Forelimb muscle (tissue), 1 donor: ENCODE data around the gene IGSF23. TPM values are rescaled to one million over a fixed set of nuclear protein-coding genes. Genes with fewer than 3 reads are reported as not detected.

Experiments
- DNase-seq: peaks from one replicate; pipeline ENCODE4 v3.0.0-alpha.2; 2013; ENCODE audit warnings: low read depth
- polyA plus RNA-seq: library from polyadenylated mRNA; unstranded; fragments of 120-200 nt; gene quantifications from one replicate; pipeline ENCODE4 v1.2.1, GENCODE V29; 2013; ENCODE audit not compliant: insufficient read length

The IGSF23 gene
- polyA plus RNA-seq, 1 donor, result not detected

DNA sequence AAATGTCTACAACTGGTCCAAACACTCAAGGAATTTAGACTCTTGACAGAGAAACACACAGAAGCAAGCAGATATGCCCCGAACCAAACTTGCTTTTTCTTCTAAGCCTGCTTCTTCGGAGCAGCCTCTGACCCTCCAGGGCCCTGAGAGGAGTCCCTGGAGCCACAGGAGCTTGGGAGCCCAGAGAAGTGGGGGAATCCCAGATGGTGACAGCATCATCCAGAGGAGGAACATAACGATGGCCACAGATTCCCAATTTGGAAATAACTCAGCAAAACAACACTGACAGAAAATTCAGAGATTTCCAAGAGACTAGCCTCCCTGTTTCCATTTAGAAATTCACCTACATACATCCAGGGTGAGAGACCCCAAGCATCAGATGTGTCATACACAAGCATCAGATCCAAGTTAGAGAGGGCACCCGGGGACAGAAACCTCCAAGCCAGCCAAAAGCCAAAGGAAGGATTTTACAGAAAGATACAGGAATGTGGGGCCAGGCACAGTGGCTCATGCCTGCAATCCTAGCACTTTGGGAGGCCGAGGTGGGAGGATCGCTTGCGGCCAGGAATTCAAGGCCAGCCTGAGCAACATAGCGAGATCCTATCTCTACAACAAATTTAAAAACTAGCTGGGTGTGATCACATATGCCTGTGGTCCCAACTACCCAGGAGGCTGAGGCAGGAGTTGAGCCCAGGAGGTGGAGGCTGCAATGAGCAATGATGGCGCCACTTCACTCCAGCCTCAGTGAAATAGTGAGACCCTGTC is 28.3 kb downstream of the IGSF23 start:
- no peak for DNase-seq

DNA sequence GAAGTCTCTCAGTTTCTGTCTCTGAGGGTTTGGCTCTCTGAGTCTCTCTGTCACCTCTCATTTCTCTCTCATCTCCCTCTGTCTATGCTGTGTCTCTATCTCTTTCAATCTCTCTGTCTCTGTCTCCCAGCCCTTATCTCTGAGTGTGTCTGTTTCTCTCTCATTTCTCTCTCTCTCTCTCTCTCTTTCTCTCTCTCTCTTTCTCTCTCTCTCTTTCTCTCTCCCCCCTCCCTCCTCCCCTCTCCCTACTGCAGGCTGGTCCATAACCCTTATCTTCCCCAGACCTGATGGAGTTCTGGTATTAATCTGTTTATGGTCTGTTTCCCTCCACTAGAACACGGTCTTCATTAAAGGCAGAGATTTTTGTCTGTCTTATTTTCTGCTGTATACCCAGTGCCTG is 29.0 kb downstream of the IGSF23 start:
- DNase-seq, result no peak

DNA sequence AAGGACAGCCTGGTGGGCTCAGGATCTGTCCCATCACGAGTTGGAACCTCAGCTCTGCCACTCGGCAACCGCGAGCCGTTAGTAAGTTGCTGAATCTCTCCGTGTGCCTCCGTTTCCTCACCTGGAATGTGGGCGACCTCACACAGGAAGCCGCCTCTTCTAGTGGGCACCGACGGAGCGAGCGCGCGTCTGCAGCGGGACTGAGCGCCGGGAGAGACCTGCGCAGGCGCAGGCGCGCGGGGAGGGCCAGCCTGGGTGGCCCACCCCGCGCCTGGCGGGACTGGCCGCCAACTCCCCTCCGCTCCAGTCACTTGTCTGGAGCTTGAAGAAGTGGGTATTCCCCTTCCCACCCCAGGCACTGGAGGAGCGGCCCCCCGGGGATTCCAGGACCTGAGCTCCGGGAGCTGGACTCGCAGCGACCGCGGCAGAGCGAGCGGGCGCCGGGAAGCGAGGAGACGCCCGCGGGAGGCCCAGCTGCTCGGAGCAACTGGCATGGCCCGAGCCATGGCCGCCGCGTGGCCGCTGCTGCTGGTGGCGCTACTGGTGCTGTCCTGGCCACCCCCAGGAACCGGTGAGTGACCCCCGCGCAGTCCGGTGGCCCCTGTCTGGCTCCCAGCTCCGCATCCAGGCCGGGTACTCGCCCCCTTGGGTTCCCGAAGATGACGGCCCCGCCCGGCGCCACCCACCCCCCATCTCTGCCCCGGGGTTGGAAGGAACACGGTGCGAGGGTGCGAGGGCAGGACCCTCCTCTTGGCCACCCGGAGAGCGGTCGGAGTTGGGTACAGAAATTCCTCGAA is 30.4 kb downstream of the IGSF23 start, which contains the start of gene PVR:
Gene PVR (plus strand): TSS at position 306 of the 797 bp plus-strand sequence. CDS start 187 bp downstream, at position 493.
- DNase-seq, result no peak

DNA sequence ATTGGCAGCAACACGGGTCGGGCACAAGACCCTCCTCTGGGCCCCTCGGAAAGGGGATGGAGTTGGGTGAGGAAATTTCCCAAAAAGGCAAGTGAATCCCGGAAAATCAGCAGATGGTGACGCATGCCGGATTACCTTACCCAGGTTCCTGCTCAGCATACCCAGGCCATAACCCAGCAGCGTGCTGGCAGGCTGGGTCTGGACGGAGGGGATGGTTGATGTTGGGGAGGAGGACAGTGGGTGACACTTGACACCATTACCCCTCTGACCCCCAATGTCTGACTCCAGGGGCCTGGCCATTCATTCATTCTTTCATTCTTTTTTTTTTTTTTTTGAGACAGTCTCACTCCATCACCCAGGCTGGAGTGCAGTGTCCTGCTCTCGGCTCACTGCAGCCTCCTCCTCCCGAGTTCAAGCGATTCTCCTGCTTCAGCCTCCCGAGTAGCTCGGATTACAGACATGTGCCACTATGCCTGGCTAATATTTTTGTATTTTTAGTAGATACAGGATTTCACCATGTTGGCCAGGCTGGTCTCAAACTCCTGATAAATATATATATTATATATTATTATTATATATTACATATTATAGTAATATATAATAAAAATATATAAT is 31.1 kb downstream of the IGSF23 start:
- DNase-seq, result no peak

DNA sequence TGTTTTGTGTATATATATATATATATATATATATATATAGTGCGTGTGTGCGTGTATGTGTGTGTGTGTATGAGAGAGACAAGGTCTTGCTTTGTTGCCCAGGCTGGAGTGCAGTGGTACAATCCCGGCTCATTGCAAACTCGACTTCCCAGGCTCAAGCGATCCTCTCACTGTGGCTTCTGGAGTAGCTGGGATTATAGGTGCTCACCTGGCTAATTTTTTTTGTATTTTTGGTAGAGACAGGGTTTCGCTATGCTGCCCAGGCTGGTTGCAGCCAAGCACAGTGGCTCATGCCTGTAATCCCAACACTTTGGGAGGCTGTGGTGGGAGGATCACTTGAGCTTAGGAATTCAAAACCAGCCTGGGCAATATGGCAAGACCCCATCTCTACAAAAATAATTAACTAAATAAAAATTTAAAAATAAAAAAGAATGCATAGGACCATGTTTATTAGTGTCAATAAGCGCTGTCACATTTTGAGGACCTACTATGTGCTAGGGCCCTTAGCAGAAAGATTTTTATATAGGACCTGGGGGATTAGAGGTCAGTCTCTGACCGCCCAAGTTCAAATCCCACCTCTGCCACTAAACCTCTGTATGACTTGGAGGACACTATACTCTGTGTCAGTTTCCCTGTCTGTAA is 32.2 kb downstream of the IGSF23 start:
- no peak for DNase-seq

DNA sequence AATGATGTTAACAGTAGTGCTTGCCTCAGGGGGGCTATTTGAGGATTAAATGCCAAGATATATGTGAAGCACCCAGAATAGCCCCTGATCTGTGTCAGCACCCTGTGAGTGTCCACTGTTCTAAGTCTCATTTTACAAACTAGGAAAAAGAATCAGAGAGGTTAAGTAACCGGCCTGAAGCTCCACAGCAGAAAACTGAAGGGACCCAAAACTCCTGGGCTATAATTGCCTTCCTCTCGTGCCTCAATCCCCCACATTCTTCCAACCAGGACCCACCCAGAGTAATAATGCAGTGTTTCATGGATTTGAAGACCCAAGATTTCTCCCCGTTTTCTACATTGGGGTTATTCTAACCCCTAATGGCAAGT is 32.7 kb downstream of the IGSF23 start:
- DNase-seq, result no peak

DNA sequence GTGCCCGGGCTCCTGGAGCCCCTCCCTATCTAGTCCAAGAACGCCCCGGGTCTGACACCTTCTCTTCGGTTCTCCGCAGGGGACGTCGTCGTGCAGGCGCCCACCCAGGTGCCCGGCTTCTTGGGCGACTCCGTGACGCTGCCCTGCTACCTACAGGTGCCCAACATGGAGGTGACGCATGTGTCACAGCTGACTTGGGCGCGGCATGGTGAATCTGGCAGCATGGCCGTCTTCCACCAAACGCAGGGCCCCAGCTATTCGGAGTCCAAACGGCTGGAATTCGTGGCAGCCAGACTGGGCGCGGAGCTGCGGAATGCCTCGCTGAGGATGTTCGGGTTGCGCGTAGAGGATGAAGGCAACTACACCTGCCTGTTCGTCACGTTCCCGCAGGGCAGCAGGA is 33.8 kb downstream of the IGSF23 start:
- no peak for DNase-seq

DNA sequence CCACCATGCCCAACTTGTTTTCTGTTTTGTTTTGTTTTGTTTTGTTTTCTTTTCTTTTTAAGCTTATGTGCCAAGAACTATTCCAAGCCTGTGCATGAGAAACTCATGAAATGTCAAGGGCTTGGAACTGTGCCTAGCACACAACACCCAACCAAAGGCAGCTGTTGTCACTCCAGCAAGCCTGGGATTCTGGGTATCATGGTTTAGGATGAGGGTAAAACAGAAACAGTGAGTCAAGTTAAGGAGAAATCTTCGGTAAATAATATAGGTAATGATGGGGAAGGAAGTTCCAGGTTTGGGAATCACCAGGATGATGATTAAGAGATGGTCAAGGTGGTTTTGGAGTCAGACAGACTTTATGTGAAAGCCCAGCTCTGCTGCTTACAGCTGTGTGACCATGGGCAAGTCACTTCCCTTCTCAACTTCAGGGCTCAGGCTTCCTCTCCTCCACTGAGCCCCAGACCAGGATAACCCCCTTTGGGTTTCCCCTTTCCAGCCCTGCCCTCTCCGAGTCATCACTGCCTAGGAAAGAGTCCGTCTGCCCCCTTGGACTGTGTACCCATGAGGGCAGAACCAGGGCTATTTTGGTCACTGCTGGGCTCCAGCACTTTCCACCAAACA is 35.4 kb downstream of the IGSF23 start:
- no peak for DNase-seq

DNA sequence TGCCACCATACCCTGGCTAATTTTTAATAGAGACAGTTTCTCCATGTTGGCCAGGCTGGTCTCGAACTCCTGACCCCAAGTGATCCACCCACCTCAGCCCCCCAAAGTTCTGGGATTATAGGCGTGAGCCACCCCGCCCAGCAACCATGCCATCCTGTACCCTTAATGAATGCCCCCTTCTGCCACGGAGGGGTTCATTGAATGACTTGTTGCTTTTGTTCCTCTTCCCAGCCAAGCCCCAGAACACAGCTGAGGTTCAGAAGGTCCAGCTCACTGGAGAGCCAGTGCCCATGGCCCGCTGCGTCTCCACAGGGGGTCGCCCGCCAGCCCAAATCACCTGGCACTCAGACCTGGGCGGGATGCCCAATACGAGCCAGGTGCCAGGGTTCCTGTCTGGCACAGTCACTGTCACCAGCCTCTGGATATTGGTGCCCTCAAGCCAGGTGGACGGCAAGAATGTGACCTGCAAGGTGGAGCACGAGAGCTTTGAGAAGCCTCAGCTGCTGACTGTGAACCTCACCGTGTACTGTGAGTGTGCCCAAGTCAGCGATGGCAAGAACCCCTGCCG is 36.3 kb downstream of the IGSF23 start:
- no peak for DNase-seq

DNA sequence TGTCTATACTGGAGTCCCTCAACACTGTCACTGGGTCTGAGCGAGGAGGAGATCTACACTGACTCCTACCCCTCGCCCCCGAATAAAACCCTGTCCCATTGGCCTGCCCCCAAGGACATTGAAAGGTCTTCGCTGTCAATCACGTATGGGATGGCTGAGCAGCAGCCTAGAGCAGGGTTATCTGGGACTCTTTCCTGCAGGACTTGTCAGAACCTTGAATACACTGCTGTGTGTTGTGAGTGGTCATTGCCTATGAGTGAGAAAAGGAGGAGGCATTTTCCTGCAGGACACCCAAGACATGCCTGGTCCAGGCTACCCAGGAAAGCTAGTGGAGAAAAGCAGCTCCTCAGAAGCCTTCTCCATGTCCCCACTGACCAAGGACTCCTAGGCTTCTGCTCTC is 40.0 kb downstream of the IGSF23 start:
- no peak for DNase-seq

DNA sequence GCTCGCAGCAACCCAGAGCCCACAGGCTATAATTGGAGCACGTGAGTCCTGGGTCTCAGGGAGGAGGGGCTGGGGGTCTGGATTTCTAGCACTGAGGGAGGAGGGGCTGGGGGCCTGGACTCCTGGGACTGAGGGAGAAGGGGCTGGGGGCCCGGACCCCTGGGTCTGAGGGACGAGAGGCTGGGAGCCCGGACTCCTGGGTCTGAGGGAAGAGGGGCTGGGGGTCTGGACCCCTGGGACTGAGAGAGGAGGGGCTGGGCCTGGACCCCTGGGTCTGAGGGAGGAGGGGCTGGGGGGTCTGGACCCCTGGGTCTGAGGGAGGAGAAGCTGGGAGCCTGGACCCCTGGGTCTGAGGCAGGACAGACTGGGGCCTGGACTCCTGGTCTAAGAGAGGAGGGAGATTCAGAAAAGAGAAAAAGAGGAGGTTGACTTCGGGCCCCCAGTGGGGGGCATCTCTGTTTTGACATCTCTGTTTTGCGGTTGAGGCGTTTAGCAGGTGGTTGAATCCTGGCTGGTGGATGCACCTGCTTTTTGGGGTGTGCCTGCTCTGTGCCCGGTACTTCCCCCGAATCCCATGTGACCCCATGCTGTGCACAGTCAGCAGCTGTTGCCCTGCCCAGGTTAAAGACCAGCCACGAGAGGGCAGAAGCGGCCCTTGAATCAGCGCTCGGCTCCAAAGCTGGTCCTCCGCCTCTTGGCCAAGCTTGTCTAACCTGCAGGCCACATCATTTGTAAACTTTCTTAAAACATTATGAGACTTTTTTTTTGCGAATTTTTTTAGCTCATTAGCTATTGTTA is 40.8 kb downstream of the IGSF23 start:
- DNase-seq, result no peak

DNA sequence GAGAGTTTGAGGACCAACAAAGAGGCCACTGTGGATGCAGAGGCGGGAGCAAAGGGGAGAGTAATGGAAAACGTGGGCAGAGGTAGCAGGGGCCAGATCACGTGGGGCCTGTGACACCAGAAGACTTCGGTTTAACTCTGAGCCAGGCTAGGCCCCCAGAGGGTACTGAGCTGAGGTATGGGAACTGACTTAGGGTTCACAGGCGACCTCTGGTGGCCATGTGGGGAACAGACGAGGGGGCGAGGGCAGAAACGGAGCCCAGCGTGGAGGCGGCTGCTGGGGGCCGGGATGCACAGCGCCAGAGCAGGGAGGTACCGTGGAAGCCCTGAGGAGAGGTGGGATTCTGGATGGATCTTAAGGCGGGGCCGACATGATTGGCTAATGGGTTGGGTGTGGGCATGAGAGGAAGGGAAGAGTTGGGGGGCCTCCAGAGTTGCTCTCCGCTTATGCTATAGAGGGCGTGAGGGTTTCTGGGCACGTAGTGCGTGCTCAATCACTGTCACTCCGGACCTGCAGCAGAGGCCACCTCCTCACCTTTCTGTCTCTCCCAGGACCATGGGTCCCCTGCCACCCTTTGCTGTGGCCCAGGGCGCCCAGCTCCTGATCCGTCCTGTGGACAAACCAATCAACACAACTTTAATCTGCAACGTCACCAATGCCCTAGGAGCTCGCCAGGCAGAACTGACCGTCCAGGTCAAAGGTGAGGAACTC is 44.0 kb downstream of the IGSF23 start:
- DNase-seq, result no peak

DNA sequence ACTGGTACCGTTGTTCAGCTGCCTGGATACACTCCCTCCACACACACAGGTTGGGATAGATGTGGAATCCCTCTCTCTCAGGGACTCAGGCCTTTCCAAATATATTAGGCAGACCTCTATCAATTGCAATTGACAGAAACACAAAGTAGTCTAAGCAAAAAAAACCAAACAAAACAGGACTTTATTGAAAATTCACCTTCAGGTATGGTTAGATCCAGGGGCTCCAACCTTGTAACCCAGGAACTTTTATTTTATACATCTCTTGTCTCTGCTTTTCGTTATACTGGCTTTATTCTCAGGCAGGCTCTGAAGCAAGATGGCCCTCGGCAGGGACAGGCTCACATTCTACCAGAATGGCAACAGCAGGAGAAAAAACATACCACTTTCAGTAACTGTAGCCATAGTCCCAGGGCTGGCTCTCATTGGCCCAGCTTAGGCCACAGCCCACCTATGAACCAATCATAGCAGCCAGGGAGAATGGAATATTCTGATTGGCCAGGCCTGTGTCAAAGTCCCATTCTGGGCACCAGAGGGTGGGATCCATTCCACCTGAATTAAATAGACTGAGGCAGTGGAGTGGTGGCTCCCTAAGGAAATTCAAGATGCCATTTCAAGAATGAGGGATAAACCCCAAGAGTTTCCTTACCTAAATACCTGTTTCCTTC is 44.8 kb downstream of the IGSF23 start:
- DNase-seq, result no peak

DNA sequence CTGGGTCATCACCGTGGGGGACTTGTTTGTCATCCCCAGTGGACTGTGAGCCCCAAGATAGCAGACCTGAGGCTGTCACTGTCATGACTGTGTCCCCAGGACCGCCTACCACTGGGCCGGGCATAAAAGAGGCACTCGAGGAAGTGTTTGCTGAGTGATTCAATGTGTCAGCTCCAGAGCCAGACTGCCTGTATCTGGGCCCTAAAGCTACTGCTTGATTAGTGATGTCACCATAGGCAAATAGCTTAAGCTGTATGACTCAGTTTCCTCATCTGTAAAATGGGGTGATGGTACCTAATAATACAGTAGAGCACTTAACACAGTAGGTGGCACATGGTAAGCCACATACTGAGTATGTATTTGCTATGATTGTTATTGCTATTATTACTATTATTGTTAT is 46.7 kb downstream of the IGSF23 start:
- no peak for DNase-seq

DNA sequence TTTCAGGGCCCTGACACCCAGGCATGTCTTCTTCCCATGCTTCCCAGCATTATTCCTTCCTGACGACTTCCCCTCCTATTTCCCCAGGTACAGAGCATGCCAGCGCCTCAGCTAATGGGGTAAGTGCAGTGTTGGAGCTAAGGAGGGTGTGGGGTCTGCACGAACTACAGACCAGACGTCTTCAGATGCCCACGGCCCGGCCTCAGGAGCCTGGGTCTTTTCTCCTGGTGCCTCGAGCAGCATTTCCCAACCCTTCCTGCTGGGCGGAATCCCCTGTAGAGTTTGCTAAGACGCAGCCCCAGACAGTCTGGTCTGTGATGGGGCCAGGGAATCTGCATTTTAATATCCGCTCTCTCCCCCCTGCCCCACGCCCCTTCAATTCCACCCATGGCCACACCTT is 47.8 kb downstream of the IGSF23 start:
- DNase-seq, result no peak

DNA sequence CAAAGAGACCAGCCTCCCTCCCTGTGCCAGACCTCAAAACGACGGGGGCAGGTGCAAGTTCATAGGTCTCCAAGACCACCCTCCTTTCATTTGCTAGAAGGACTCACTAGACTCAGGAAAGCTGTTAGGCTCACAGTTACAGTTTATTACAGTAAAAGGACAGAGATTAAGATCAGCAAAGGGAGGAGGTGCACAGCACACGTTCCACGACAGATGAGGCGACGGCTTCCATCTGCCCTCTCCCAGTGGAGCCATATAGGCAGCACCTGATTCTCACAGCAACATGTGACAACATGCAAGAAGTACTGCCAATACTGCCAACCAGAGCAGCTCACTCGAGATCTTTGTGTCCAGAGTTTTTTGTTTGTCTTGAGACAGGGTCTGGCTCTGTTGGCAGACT is 48.5 kb downstream of the IGSF23 start:
- no peak for DNase-seq

DNA sequence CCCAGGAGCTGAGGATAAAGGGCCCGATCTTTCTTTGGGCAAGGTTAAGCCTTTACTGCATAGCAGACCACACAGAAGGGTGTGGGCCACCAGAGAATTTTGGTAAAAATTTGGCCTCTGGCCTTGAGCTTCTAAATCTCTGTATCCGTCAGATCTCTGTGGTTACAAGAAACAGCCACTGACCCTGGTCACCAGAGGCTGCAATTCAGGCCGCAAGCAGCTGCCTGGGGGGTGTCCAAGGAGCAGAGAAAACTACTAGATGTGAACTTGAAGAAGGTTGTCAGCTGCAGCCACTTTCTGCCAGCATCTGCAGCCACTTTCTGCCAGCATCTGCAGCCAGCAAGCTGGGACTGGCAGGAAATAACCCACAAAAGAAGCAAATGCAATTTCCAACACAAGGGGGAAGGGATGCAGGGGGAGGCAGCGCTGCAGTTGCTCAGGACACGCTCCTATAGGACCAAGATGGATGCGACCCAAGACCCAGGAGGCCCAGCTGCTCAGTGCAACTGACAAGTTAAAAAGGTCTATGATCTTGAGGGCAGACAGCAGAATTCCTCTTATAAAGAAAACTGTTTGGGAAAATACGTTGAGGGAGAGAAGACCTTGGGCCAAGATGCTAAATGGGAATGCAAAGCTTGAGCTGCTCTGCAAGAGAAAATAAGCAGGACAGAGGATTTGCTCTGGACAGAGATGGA is 49.5 kb downstream of the IGSF23 start:
- no peak for DNase-seq

DNA sequence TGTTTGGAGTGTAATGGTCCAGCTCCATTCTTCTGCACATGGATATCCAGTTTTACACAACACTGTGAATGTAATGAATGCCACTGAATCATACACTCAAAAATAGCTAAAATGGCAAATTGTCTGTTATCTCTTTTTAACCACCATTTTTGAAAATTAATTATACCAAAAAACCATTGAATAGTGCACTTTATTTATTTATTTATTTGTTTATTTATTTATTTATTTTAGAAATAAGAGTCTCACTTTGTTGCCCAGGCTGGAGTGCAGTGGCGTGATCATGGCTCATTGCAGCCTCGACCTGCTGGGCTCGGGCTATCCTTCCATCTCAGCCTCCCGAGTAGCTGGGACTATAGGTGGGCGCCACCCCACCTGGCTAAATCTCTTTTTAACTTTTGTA is 50.6 kb downstream of the IGSF23 start:
- no peak for DNase-seq

DNA sequence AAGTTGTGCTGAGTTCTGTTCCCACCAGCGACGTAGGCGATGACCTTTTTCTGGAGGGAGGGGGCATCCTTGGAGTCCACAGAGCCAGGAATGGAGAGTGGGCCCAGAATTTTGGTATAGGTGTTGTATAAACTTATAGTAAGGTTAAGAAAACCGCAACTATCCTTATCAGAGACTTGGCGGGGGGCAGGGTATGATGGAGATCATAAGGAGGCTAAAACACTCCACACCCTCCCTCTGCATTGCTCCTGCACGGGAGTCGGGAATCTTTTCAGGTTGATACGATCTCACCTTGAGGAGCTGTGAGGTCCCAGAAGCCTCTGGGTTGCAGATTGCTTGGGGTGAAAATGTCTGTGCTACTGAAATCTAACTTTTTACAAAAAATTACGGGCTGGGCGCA is 51.6 kb downstream of the IGSF23 start:
- DNase-seq, result no peak
